ENCODE data around the gene SCFD2. TPM values are rescaled to one million over a fixed set of nuclear protein-coding genes. Genes with fewer than 3 reads are reported as not detected.

The SCFD2 gene
- total RNA-seq, 2 donors from 2014 or later, result 19.3 to 26.7 TPM

DNA sequence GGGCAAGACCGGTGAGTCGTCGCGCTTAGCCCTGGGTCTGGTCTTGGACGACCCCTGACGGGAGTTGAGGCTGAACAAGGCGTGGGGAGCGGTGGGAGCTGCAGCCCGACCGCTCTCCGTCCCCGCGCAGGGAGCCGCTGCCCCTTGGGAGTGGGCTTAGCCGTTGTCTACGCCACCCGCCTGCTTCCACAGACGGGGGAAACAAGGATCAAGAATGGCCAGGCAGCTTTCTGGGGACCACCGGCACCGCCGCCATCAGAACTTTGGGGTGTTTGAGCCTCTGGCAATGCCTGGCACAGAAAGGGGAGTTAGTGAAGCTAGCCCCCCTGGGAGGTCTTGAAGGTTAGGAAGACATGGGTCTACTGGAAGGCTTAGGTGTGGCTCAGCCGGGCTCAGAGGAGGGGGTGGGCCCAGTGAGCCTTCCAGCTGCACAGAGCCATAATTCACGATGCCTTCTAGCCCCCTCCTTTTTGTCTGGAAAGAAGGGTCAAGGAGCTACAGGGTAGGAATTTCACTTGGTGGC lies 503.2 kb downstream of the SCFD2 start:
- H3K4me1 Mint-ChIP-seq, result peaks cover 3% of the 10 kb centered on the region
- ATAC-seq (no peak), DNase-seq (no peak)
- H3K4me3 Mint-ChIP-seq, result peak overlapping the region; percentile 84
- peaks cover 26% of the 10 kb centered on the region for H3K27me3 Mint-ChIP-seq
- no peak overlapping the region for H3K27ac Mint-ChIP-seq
- H3K36me3 Mint-ChIP-seq (ENCODE audit: low read depth), result no peaks in the 10 kb centered on the region
- H3K9me3 ChIP-seq (ENCODE audit: control insufficient read depth, low read length, poor library complexity, severe bottlenecking), result peaks cover 3% of the 10 kb centered on the region

DNA sequence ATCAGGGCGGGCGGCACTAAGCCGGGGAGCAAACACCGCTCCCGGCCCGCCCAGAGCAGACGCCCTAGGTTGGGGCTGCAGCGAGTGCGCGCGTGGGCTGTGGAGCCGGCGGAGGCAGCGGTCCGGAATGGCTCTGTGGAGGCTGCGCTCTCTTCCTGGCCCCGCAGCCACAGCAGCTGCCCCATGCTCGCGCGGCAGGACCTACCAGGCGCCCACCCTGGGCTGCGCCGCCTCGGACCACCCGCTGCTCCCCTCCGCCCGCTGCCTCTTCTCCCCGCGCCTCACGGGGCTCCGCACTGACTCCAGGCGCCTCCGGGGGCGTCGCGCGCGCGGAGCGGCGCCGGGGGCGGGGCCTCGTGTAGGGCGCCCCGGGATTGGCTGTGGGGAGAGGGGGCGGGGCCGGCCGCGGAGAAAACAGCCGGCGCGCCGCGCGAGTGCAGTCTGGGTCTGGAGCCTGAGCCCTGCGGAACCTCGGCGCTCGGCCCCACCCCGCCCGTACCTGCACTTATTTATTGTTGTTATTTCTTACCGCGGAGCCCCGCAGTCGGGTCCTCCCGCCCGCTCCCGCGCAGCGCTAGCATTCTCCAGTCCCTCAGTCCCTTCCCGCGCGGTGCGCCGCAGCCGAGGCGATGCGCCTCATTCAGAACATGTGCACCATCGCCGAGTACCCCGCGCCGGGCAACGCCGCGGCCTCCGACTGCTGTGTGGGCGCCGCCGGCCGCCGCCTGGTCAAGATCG lies 503.8 kb downstream of the SCFD2 start, which contains the start of gene RASL11B:
TSS of gene RASL11B (plus strand) at position 439 of the 738 bp plus-strand sequence. CDS start at position 630, 191 bp downstream.
- DNase-seq (peak; percentile 78 to 83 (median 82)), ATAC-seq (peak; percentile 99)
- H3K4me1 Mint-ChIP-seq, result peaks cover 3% of the 10 kb centered on the region
- H3K36me3 Mint-ChIP-seq (ENCODE audit: low read depth), result no peaks in the 10 kb centered on the region
- peak within 1 kb of the TSS; percentile 37 for H3K27ac Mint-ChIP-seq
- H3K4me3 Mint-ChIP-seq, result peak within 1 kb of the TSS; percentile 84
- peaks cover 3% of the 10 kb centered on the region for H3K9me3 ChIP-seq (ENCODE audit: control insufficient read depth, low read length, poor library complexity, severe bottlenecking)
- H3K27me3 Mint-ChIP-seq, result peaks cover 26% of the 10 kb centered on the region

DNA sequence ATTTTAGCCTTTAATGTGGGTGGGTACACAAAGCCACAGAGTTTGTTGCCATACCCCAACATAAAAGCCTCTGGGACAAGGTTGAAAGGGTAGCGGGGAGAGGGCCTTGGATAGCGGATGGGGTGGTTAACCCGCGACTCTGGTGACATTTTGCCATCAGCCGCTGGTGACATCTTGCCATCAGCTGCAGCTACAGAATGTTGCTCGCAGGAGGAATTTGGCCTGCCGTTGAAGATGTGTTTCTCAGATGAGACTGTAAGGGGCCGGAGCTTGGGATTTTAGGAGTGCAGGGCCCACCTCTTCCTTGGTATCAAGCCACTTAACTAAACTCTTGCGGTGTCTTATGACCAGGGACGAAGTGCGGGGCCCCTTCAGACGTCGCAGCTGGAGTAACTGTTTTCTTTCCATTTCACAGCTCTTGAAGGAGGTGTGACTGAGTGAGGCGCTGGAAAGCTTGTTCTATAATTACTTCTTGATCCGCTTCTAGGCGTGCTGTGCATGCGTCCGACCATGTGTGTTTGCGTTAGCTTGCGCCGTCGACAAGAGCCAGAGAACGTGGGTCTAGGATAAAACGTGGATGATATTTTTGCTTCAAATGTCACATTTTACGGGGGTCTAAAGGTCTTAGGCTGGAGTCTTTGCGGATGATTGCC lies 504.6 kb downstream of the SCFD2 start:
- H3K4me1 Mint-ChIP-seq, result peaks cover 3% of the 10 kb centered on the region
- H3K27me3 Mint-ChIP-seq, result peaks cover 26% of the 10 kb centered on the region
- peak overlapping the region; percentile 84 for H3K4me3 Mint-ChIP-seq
- ATAC-seq (no peak), DNase-seq (no peak)
- no peaks in the 10 kb centered on the region for H3K36me3 Mint-ChIP-seq (ENCODE audit: low read depth)
- peak overlapping the region; percentile 37 for H3K27ac Mint-ChIP-seq
- H3K9me3 ChIP-seq (ENCODE audit: control insufficient read depth, low read length, poor library complexity, severe bottlenecking), result peaks cover 3% of the 10 kb centered on the region

DNA sequence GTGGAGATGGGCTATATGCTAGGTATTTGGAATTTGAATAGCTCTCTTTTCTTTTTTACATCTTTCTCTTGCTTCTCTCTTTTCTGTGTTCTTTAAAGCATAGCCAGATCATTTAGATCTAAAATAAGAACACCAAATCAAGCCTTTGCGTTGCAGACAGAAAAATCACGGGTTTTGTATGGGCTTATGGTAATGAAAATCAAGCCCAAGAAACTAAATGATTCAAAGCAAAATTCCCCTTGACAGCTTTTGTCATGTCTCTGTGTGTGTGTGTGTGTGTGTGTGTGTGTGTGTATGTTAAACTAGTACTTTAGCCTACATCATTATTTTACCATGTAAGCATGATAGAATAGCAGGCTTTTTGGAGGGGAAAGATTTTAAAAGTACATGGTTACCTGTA lies 505.5 kb downstream of the SCFD2 start:
- Mint-ChIP-seq H3K4me1 (peaks cover 3% of the 10 kb centered on the region), H3K4me3 (no peak overlapping the region), H3K36me3 (ENCODE audit: low read depth) (no peaks in the 10 kb centered on the region), H3K27ac (no peak overlapping the region), H3K27me3 (peaks cover 26% of the 10 kb centered on the region)
- ATAC-seq, result no peak
- DNase-seq, result no peak
- peaks cover 3% of the 10 kb centered on the region for H3K9me3 ChIP-seq (ENCODE audit: control insufficient read depth, low read length, poor library complexity, severe bottlenecking)

DNA sequence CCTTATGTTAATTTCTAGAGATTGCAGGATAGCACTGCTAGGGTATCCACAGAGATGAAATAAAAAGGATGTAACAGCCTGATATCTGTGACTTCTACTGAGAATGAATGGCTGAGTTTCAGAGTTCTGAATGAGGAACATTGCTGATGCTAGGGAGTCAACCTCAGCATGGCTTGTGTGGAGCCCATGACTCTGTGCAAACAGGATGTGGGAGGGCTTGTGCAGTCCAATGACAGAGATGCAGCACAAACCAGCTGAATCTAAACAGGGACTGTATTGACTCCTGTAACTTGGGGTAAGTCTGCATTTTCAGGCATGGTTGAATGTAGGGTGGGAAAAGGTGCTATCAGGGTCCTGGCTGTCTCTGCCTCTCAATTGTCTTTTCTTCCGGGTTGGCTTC lies 509.1 kb downstream of the SCFD2 start:
- Mint-ChIP-seq H3K27ac (no peak overlapping the region), H3K27me3 (peaks cover 18% of the 10 kb centered on the region), H3K4me3 (no peak overlapping the region), H3K4me1 (peaks cover 3% of the 10 kb centered on the region), H3K36me3 (ENCODE audit: low read depth) (no peaks in the 10 kb centered on the region)
- H3K9me3 ChIP-seq (ENCODE audit: control insufficient read depth, low read length, poor library complexity, severe bottlenecking), result peaks cover 3% of the 10 kb centered on the region
- ATAC-seq (no peak), DNase-seq (no peak)

DNA sequence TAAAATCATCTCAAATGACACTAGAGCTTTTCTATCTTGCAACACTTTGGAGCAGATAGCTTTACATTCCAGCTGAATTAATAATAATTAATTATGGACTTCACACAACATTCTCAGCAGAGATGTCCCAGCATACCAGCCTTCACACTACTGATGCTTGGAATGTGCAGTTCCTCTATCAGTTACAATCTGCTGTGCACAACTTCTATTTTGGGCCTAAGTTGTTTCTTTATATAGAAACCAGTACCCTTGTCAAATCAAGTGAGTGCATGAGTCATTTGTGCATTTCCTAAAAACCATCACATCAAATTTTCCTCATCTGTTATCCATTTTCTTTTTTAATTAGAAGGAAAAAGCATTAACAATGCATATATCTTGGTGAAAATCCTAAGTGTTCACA lies 512.5 kb downstream of the SCFD2 start:
- Mint-ChIP-seq H3K4me3 (no peak overlapping the region), H3K36me3 (ENCODE audit: low read depth) (no peaks in the 10 kb centered on the region), H3K27me3 (no peaks in the 10 kb centered on the region), H3K27ac (no peak overlapping the region), H3K4me1 (no peaks in the 10 kb centered on the region)
- DNase-seq, result no peak
- ATAC-seq, result no peak
- no peaks in the 10 kb centered on the region for H3K9me3 ChIP-seq (ENCODE audit: control insufficient read depth, low read length, poor library complexity, severe bottlenecking)

DNA sequence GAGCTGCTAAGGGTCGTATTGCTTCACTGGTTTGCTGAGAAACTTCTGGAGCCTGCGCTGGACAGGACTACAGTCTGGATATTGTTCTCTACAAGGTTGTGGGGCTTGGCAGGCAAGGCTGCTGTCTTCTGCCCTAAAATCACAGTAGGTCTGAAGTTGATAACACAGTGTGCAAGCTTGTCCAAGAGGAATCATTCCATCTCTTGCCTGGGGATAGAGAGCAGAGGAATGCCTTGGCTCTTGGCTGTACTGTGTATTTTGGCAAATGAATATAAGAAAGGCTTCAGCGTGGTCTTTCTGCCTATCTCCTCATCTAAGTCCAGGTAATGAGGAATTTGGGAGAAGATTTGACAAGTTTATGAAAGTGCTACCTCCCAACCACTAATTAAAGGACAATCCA lies 513.1 kb downstream of the SCFD2 start:
- no peak for ATAC-seq
- H3K9me3 ChIP-seq (ENCODE audit: control insufficient read depth, low read length, poor library complexity, severe bottlenecking), result no peaks in the 10 kb centered on the region
- no peak overlapping the region for H3K4me3 Mint-ChIP-seq
- DNase-seq, result no peak
- H3K4me1 Mint-ChIP-seq, result no peaks in the 10 kb centered on the region
- no peak overlapping the region for H3K27ac Mint-ChIP-seq
- no peaks in the 10 kb centered on the region for H3K36me3 Mint-ChIP-seq (ENCODE audit: low read depth)
- no peaks in the 10 kb centered on the region for H3K27me3 Mint-ChIP-seq

DNA sequence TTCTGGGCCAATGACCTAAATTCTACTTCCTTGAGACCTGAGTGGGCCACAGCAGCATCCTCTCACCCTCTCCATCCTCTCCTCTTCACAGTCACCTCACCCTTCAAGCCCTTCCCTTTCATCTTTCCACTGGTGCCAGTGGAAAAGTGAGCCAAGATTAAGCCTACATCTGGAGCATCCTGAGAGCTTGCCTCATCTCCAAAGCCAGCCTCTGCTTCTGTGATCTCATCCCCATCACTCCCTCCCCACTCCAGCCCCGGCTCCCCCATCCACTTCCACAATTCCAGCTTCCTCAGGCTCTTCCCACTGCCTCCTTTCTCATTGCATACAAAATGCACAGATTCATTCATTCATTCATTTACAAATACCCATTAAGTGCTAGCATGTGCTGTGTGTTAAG lies 513.8 kb downstream of the SCFD2 start:
- Mint-ChIP-seq H3K36me3 (ENCODE audit: low read depth) (no peaks in the 10 kb centered on the region), H3K27ac (no peak overlapping the region), H3K27me3 (no peaks in the 10 kb centered on the region), H3K4me3 (no peak overlapping the region), H3K4me1 (no peaks in the 10 kb centered on the region)
- no peaks in the 10 kb centered on the region for H3K9me3 ChIP-seq (ENCODE audit: control insufficient read depth, low read length, poor library complexity, severe bottlenecking)
- DNase-seq (no peak), ATAC-seq (no peak)

DNA sequence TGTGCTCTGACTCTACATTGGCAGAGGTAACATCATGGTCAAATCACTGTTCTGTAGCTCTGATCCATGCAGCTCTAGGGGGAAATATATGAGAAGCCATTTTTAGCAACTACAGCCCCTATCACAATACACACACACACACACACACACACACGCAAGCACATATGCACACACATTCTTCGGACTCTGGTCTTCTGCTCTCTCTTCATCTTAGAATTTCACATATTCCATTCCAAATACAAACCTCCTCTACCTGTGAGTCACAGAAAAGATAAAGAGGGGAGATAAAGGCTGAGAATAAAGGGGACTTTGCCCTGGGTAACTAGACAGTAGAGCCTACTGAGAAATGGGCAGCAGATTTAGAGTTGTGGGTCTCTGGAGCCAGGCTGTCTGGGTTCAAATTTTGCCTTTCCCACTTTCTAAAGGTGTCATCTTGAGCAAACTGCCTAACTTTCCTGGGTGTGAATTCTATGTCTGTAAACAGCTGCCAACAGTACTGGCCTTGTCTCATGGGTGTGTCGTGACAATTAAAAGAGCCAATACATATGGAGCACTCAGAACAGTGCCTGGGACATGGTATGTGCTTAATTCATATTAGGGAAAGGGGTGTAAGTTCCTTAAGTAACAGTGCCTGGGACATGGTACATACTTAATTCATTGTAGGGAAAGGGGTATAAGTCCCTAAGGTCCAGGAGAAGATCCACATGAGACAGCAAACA lies 515.3 kb downstream of the SCFD2 start:
- no peak overlapping the region for H3K4me3 Mint-ChIP-seq
- H3K36me3 Mint-ChIP-seq (ENCODE audit: low read depth), result no peaks in the 10 kb centered on the region
- ATAC-seq, result no peak
- H3K27me3 Mint-ChIP-seq, result peaks cover 12% of the 10 kb centered on the region
- H3K4me1 Mint-ChIP-seq, result no peaks in the 10 kb centered on the region
- no peaks in the 10 kb centered on the region for H3K9me3 ChIP-seq (ENCODE audit: control insufficient read depth, low read length, poor library complexity, severe bottlenecking)
- no peak for DNase-seq
- H3K27ac Mint-ChIP-seq, result no peak overlapping the region

DNA sequence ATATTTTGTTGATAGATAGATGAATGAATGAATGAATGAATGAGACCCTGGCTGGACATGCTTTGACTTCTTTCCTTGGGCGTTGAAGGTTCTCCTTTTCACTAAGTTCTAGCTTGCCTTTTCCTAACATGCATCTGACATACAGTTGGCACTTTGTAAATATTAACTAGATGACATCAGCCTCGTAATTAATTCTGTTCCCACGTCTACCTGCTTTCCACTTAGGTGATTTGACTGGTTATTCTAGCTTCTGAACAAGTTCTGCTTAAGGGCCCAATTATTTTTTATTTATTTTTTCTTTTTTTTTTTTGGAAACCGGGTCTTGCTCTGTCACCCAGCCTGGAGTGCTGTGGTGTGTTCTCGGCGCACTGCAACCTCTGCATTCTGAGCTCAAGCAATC lies 517.6 kb downstream of the SCFD2 start:
- ATAC-seq (no peak), DNase-seq (no peak)
- H3K9me3 ChIP-seq (ENCODE audit: control insufficient read depth, low read length, poor library complexity, severe bottlenecking), result no peaks in the 10 kb centered on the region
- Mint-ChIP-seq H3K4me1 (no peaks in the 10 kb centered on the region), H3K27me3 (peaks cover 18% of the 10 kb centered on the region), H3K4me3 (no peak overlapping the region), H3K27ac (no peak overlapping the region), H3K36me3 (ENCODE audit: low read depth) (no peaks in the 10 kb centered on the region)

DNA sequence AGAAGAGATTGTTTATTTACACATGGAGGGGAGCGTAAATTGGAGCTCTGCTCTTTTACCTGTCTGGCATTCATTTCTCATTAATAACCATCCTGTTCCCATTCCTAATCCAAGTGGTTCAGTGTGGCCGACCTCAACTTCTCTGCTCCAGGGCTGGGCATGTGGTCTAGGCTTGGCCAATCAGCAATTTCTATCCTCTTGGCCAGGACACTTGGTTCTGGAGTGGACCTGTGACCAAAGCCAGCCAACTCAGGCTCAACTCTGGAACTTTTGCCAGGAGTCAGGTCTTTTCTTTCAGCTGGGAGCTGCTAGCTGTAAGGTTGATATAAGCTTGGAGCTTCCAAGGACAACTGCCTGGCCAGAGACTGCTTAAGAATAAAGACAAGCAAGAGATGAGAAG lies 519.4 kb downstream of the SCFD2 start:
- DNase-seq (no peak), ATAC-seq (no peak)
- H3K27me3 Mint-ChIP-seq, result peaks cover 18% of the 10 kb centered on the region
- H3K9me3 ChIP-seq (ENCODE audit: control insufficient read depth, low read length, poor library complexity, severe bottlenecking), result no peaks in the 10 kb centered on the region
- H3K27ac Mint-ChIP-seq, result no peak overlapping the region
- no peaks in the 10 kb centered on the region for H3K4me1 Mint-ChIP-seq
- no peaks in the 10 kb centered on the region for H3K36me3 Mint-ChIP-seq (ENCODE audit: low read depth)
- H3K4me3 Mint-ChIP-seq, result no peak overlapping the region

DNA sequence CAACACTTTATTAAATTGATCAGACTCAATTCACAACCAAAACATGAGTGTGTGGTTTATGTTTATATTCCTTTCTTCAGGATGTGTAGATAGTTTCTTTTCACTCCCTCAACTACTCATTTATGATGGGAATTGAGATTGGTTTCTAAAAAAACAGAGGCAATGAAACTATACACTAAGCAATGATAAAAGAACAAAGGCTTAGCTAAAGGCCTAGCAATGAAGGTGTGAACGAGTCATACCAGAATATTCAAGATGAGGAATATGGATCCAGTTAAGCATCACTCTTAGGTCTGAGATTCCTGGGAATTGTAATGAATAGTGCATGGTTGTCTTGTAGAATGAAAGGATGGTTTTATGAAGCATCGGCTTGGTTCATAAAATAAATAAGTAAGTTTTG lies 521.3 kb downstream of the SCFD2 start:
- H3K27ac Mint-ChIP-seq, result no peak overlapping the region

DNA sequence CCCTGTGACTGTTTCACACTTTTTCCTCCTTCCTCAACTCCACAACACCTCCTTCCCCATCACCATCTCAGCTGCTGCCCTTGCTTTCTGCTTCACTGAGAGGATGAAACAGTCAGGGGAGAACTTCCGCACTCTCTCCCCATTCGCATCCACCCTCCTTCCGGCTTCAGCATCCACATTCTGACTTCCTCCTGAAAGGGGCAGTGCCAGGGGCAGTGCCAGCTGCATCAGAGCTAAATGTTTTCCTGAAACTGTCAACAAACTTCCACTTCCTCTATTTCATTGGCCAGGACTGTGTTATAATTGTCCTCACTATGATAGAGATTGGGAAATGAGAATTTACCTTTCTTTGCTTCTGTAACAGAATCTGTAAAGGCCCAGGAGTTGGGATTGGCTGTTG lies 521.9 kb downstream of the SCFD2 start:
- Mint-ChIP-seq H3K27me3 (peaks cover 23% of the 10 kb centered on the region), H3K4me3 (no peak overlapping the region), H3K36me3 (ENCODE audit: low read depth) (no peaks in the 10 kb centered on the region), H3K4me1 (no peaks in the 10 kb centered on the region), H3K27ac (no peak overlapping the region)
- ATAC-seq, result peak; percentile 27
- H3K9me3 ChIP-seq (ENCODE audit: control insufficient read depth, low read length, poor library complexity, severe bottlenecking), result no peaks in the 10 kb centered on the region
- no peak for DNase-seq

More for the DNA sequence above, 521.3 kb downstream of the SCFD2 start:
- DNase-seq (no peak), ATAC-seq (no peak)
- H3K9me3 ChIP-seq (ENCODE audit: control insufficient read depth, low read length, poor library complexity, severe bottlenecking), result no peaks in the 10 kb centered on the region
- no peak overlapping the region for H3K4me3 Mint-ChIP-seq
- H3K4me1 Mint-ChIP-seq, result no peaks in the 10 kb centered on the region
- H3K27me3 Mint-ChIP-seq, result peaks cover 18% of the 10 kb centered on the region
- H3K36me3 Mint-ChIP-seq (ENCODE audit: low read depth), result no peaks in the 10 kb centered on the region

All from T-helper 17 cell (primary cell).